ENCODE measurements around the gene KRT6A.

- TF ChIP-seq CTCF (IDR thresholded peaks at IDR 0.05; ENCODE audit: borderline replicate concordance, extremely low read depth, low read length, poor library complexity, severe bottlenecking): no peak
- no peak for TF ChIP-seq EZH2 (IDR thresholded peaks at IDR 0.05; ENCODE audit: borderline replicate concordance, low read depth, low read length, severe bottlenecking)
Observed at GRCh38 chr12:52488736-52489135, 4.3 kb downstream of the KRT6A start.

Measured in DND-41 (cell line).